Keratinocyte (primary cell): ENCODE measurements around the gene PALD1. TPM values are rescaled to one million over a fixed set of nuclear protein-coding genes. Genes with fewer than 3 reads are reported as not detected.

Source experiments
- DNase-seq: peaks from one replicate; pipeline ENCODE4 v3.0.0-alpha.2; 2011; ENCODE audit warnings: low read depth, missing footprints, low spot score
- FAIRE-seq: peaks from 2 replicates; lab custom pipeline; 2011; peaks lifted over from hg19 to GRCh38; lab: Jason Lieb, UNC
- H2AFZ ChIP-seq: 2 replicates; pipeline ENCODE4 v1.6.0; 2012; ENCODE audit warnings: low read length, control low read depth, inconsistent platforms; ENCODE audit not compliant: control insufficient read depth
- H3K27ac ChIP-seq: 2 replicates; pipeline ENCODE4 v1.5.1; 2011; ENCODE audit warnings: low read length; ENCODE audit not compliant: control insufficient read depth, insufficient read depth
- H3K27me3 ChIP-seq: 3 replicates; pipeline ENCODE4 v1.6.0; 2011; ENCODE audit warnings: low read length; ENCODE audit not compliant: control insufficient read depth, insufficient read depth; ENCODE audit errors: extremely low read depth
- H3K36me3 ChIP-seq, 2 experiments: 2 replicates in 1 of 2; 3 replicates in 1 of 2; pipeline ENCODE4 v1.5.1; 2011; ENCODE audit warnings: low read length in 2 of 2, mild to moderate bottlenecking in 1 of 2; ENCODE audit not compliant: control insufficient read depth in 2 of 2, insufficient read depth in 2 of 2; ENCODE audit errors: extremely low read depth in 1 of 2
- H3K4me1 ChIP-seq: 3 replicates; pipeline ENCODE4 v1.5.1; 2011; ENCODE audit warnings: low read length; ENCODE audit not compliant: control insufficient read depth, insufficient read depth; ENCODE audit errors: extremely low read depth
- H3K4me2 ChIP-seq: 3 replicates; pipeline ENCODE4 v1.6.0; 2011; ENCODE audit warnings: low read depth, low read length; ENCODE audit not compliant: control insufficient read depth, insufficient read depth; ENCODE audit errors: extremely low read depth
- H3K4me3 ChIP-seq, 3 experiments: fragments of 200-600 bp in 1 of 3; sonication (generic) in 1 of 3; 2 replicates in 2 of 3; 3 replicates in 1 of 3; pipeline ENCODE4 v1.5.1; 2011 to 2016; ENCODE audit warnings: low read length in 3 of 3, mild to moderate bottlenecking in 3 of 3, control low read depth in 2 of 3, inconsistent platforms in 1 of 3, low read depth in 1 of 3, mixed read lengths in 1 of 3, mixed run types in 1 of 3, moderate library complexity in 1 of 3; ENCODE audit not compliant: control insufficient read depth in 2 of 3, insufficient read depth in 2 of 3; ENCODE audit errors: extremely low read depth in 1 of 3
- H3K79me2 ChIP-seq: 2 replicates; pipeline ENCODE4 v1.6.0; 2012; ENCODE audit warnings: low read length; ENCODE audit not compliant: control insufficient read depth, insufficient read depth
- H3K9ac ChIP-seq: 3 replicates; pipeline ENCODE4 v1.6.0; 2011; ENCODE audit warnings: low read length; ENCODE audit not compliant: control insufficient read depth, insufficient read depth; ENCODE audit errors: extremely low read depth
- H3K9me1 ChIP-seq: 3 replicates; pipeline ENCODE4 v1.6.0; 2011; ENCODE audit warnings: low read length; ENCODE audit not compliant: control insufficient read depth, insufficient read depth; ENCODE audit errors: extremely low read depth
- H3K9me3 ChIP-seq: 2 replicates; pipeline ENCODE4 v1.5.1; 2012; ENCODE audit warnings: low read depth, low read length; ENCODE audit not compliant: control insufficient read depth
- H4K20me1 ChIP-seq: 3 replicates; pipeline ENCODE4 v1.6.0; 2011; ENCODE audit warnings: low read length; ENCODE audit not compliant: control insufficient read depth, insufficient read depth; ENCODE audit errors: extremely low read depth
- EZH2 ChIP-seq: IDR thresholded peaks from one replicate; pipeline ENCODE4 v1.6.1; 2012; ENCODE audit warnings: inconsistent platforms, mild to moderate bottlenecking, low read length, moderate library complexity
- dilution Hi-C: fragments of 300-500 bp; cut with MboI; formaldehyde crosslinking; loops from one replicate; pipeline ENCODE4 v1.7.0; 2020; ENCODE audit warnings: low sequenced_read_pairs; ENCODE audit not compliant: extremely low pct_ligation_motif_present
- polyA plus RNA-seq, 5 experiments: library from polyadenylated mRNA; depleted of rRNA in 3 of 5; stranded (reverse) in 3 of 5; stranded (forward) in 1 of 5; unstranded in 1 of 5; fragments of >200 nt; gene quantifications; 1 replicate in 1 of 5; 2 replicates in 3 of 5; 3 replicates in 1 of 5; pipeline versions ENCODE4 v1.2.1 to v1.2.3, GENCODE V29; 2011 to 2012; ENCODE audit warnings: missing spikeins in 2 of 5, low read depth in 1 of 5, low replicate concordance in 1 of 5
- TF ChIP-seq, protein P1 (sequence below), 3 experiments: IDR thresholded peaks in 1 of 3; conservative IDR thresholded peaks in 1 of 3; optimal IDR thresholded peaks in 1 of 3; 2 replicates in 2 of 3; 3 replicates in 1 of 3; pipeline versions ENCODE3 to v1.5.1; 2011; ENCODE audit warnings: low read length in 3 of 3, mild to moderate bottlenecking in 3 of 3, moderate library complexity in 2 of 3, control low read depth in 1 of 3, inconsistent platforms in 1 of 3; ENCODE audit not compliant: insufficient read depth in 2 of 3; ENCODE audit errors: extremely low read depth in 1 of 3

Gene PALD1
- polyA plus RNA-seq, 1 donor (not counting 4 experiments of a cell fraction or from before 2014, with no cell fraction given) = 0.83 TPM

DNA sequence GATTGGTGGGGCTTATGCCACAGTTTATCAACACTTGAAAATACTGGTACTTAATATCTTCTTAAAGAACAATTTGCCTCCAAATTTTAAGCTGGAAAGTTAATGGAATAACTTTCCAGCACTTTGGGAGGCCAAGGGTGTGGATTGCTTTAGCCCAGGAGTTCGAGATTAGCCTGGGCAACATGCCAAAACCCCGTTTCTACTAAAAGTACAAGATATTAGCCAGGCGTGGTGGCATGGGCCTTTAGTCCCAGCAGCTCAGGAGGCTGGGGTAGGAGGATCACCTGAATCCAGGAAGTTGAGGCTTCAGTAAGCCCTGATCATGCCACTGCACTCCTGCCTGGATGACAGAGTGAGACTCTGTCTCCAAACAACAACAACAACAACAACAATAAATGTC, 68.0 kb downstream of the PALD1 start:
- no peak for DNase-seq
- Histone ChIP-seq H3K36me3 (no peaks in the 10 kb centered on the region), H3K9me1 (no peaks in the 10 kb centered on the region), H3K4me1 (no peaks in the 10 kb centered on the region), H3K4me2 (no peak overlapping the region), H3K27me3 (no peaks in the 10 kb centered on the region), H3K9ac (no peak overlapping the region), H3K4me3 (no peak overlapping the region), H3K27ac (no peak overlapping the region), H3K9me3 (no peaks in the 10 kb centered on the region), H4K20me1 (no peaks in the 10 kb centered on the region), H3K79me2 (no peaks in the 10 kb centered on the region), H2AFZ (no peak overlapping the region)
- FAIRE-seq = no peak
- TF ChIP-seq, protein P1, sequence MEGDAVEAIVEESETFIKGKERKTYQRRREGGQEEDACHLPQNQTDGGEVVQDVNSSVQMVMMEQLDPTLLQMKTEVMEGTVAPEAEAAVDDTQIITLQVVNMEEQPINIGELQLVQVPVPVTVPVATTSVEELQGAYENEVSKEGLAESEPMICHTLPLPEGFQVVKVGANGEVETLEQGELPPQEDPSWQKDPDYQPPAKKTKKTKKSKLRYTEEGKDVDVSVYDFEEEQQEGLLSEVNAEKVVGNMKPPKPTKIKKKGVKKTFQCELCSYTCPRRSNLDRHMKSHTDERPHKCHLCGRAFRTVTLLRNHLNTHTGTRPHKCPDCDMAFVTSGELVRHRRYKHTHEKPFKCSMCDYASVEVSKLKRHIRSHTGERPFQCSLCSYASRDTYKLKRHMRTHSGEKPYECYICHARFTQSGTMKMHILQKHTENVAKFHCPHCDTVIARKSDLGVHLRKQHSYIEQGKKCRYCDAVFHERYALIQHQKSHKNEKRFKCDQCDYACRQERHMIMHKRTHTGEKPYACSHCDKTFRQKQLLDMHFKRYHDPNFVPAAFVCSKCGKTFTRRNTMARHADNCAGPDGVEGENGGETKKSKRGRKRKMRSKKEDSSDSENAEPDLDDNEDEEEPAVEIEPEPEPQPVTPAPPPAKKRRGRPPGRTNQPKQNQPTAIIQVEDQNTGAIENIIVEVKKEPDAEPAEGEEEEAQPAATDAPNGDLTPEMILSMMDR (optimal IDR thresholded peaks at IDR 0.05 in 1 of 3, IDR thresholded peaks at IDR 0.05 in 1 of 3, conservative IDR thresholded peaks at IDR 0.05 in 1 of 3; ENCODE audit: extremely low read depth in 1 of 3, insufficient read depth in 2 of 3, low read length in 3 of 3) = no peak
- no peak for TF ChIP-seq EZH2
- dilution Hi-C loops = no loop called here

DNA sequence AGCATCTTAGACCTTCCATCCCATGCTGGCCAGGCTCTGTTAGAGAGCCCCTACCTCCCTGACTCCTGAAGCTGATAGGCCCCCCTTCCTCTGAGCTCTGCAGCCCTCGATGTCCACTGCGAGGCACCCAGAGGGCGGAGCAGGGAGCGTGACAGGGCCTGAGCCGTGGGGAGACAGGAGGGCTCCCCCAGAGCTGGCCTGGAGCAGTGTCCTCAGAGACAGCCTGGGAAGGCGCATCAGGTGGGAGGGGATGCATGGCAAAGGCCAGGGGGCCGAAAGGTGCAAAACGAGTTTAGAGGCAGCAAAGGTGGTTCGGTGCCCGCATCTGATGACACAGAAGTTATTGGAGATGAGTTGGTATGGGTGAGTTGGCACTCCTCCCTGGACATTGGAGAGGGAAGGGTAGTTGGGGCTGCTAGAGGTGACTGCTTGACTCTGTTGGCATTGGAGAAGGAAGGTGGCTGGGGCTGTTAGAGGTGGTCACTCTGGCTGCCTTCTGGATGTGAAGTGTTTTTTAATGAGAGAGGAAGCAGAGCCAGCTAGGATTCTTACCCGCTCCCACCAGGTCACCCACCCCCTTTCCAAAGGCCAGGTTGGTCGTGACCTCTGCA, 70.9 kb downstream of the PALD1 start:
- Histone ChIP-seq H2AFZ (no peak overlapping the region), H3K4me3 (no peak overlapping the region), H3K9me3 (no peaks in the 10 kb centered on the region), H3K79me2 (no peaks in the 10 kb centered on the region), H4K20me1 (no peaks in the 10 kb centered on the region), H3K27ac (no peak overlapping the region), H3K4me1 (no peaks in the 10 kb centered on the region), H3K27me3 (no peaks in the 10 kb centered on the region), H3K9me1 (no peaks in the 10 kb centered on the region), H3K36me3 (no peaks in the 10 kb centered on the region), H3K4me2 (no peak overlapping the region), H3K9ac (no peak overlapping the region)
- DNase-seq (no peak), FAIRE-seq (no peak)
- TF ChIP-seq, protein P1 (optimal IDR thresholded peaks at IDR 0.05 in 1 of 3, IDR thresholded peaks at IDR 0.05 in 1 of 3, conservative IDR thresholded peaks at IDR 0.05 in 1 of 3; ENCODE audit: extremely low read depth in 1 of 3, insufficient read depth in 2 of 3, low read length in 3 of 3) = no peak
- TF ChIP-seq EZH2 = no peak
- dilution Hi-C loops = no loop called here
